Vagina (tissue), 2 donors: Measurements from ENCODE around the gene SLC34A1. TPM values are rescaled to one million over a fixed set of nuclear protein-coding genes. Genes with fewer than 3 reads are reported as not detected.

Experiments used
- DNase-seq, 2 donors: peaks; one replicate each; pipeline ENCODE4 v3.0.0-alpha.2; 2017; ENCODE audit errors: extremely low spot score in 2 of 2
- H3K27ac ChIP-seq: fragments of 200-600 bp; sonication (generic); one replicate; pipeline ENCODE4 v1.5.1; 2019
- H3K27me3 ChIP-seq: fragments of 200-600 bp; sonication (generic); one replicate; pipeline ENCODE4 v1.5.1; 2019
- H3K36me3 ChIP-seq, 2 donors: fragments of 200-600 bp; sonication (generic); one replicate each; pipeline ENCODE4 v1.5.1; 2017 to 2019
- H3K4me1 ChIP-seq: fragments of 200-600 bp; sonication (generic); one replicate; pipeline ENCODE4 v1.5.1; 2019
- H3K4me3 ChIP-seq, 2 donors: fragments of 200-600 bp; sonication (generic); 1 replicate in 1 of 2; 2 replicates in 1 of 2; pipeline ENCODE4 v1.5.1; 2016 to 2019
- H3K9me3 ChIP-seq: fragments of 200-600 bp; sonication (generic); one replicate; pipeline ENCODE4 v1.5.1; 2019
- CTCF ChIP-seq, 3 experiments: fragments of 450-650 bp in 2 of 3; fragments of 200-600 bp in 1 of 3; sonication (generic) in 1 of 3; IDR thresholded peaks; one replicate each; pipeline ENCODE4 v1.5.1; 2017 to 2019; ENCODE audit warnings: antibody characterized with exemption in 3 of 3, mild to moderate bottlenecking in 2 of 3, moderate library complexity in 2 of 3
- POLR2A ChIP-seq, 2 donors: fragments of 450-650 bp; IDR thresholded peaks; one replicate each; pipeline ENCODE4 v1.6.1; 2017; ENCODE audit warnings: antibody characterized with exemption in 2 of 2, mild to moderate bottlenecking in 2 of 2, moderate library complexity in 2 of 2
- POLR2AphosphoS5 ChIP-seq, 2 donors: sonication (generic); formaldehyde crosslinking; IDR thresholded peaks; one replicate each; pipeline ENCODE4 v1.9.0; 2017; ENCODE audit warnings: antibody characterized with exemption in 2 of 2, mild to moderate bottlenecking in 2 of 2, low read depth in 1 of 2; ENCODE audit not compliant: insufficient read depth in 1 of 2
- intact Hi-C: fragments of 100-400 bp; cut with DNase I; formaldehyde crosslinking; loops from one replicate; pipeline ENCODE4 v1.15.1; 2023
- total RNA-seq: library from RNA; depleted of rRNA; stranded (reverse); fragments of >200 nt; gene quantifications from one replicate; pipeline ENCODE4 v1.2.3, GENCODE V29; 2016

The SLC34A1 gene
- total RNA-seq, 1 donor from 2014 or later: not detected

GRCh38 chr5:177443144-177443983 is 59.1 kb downstream of the SLC34A1 start:
- TF ChIP-seq POLR2A (IDR thresholded peaks at IDR 0.05) (no peak), CTCF (IDR thresholded peaks at IDR 0.05) (no peak), POLR2AphosphoS5 (IDR thresholded peaks at IDR 0.05; ENCODE audit: insufficient read depth in 1 of 2, low read depth in 1 of 2) (no peak)
- Histone ChIP-seq H3K4me1 (peaks cover 22% of the 10 kb centered on the region), H3K4me3 (no peak overlapping the region), H3K27ac (no peak overlapping the region), H3K27me3 (no peaks in the 10 kb centered on the region), H3K36me3 (peaks cover 0 to 16% of the 10 kb centered on the region in 2 donors), H3K9me3 (no peaks in the 10 kb centered on the region)
- intact Hi-C loops: no loop called here
- no peak for DNase-seq

GRCh38 chr5:177444106-177445051 is 60.1 kb downstream of the SLC34A1 start:
- Histone ChIP-seq H3K4me3 (no peak overlapping the region), H3K27me3 (no peaks in the 10 kb centered on the region), H3K9me3 (no peaks in the 10 kb centered on the region), H3K27ac (no peak overlapping the region), H3K4me1 (peaks cover 24% of the 10 kb centered on the region), H3K36me3 (peaks cover 0 to 16% of the 10 kb centered on the region in 2 donors)
- intact Hi-C loops: no loop called here
- no peak for DNase-seq
- TF ChIP-seq POLR2AphosphoS5 (IDR thresholded peaks at IDR 0.05; ENCODE audit: insufficient read depth in 1 of 2, low read depth in 1 of 2): no peak
- TF ChIP-seq POLR2A (IDR thresholded peaks at IDR 0.05): no peak
- TF ChIP-seq CTCF (IDR thresholded peaks at IDR 0.05): no peak

- H3K4me1 ChIP-seq: peaks cover 33% of the 10 kb centered on the region
- no peaks in the 10 kb centered on the region for H3K9me3 ChIP-seq
- TF ChIP-seq CTCF (IDR thresholded peaks at IDR 0.05) (no peak), POLR2A (IDR thresholded peaks at IDR 0.05) (no peak), POLR2AphosphoS5 (IDR thresholded peaks at IDR 0.05; ENCODE audit: insufficient read depth in 1 of 2, low read depth in 1 of 2) (no peak)
- no peak overlapping the region for H3K4me3 ChIP-seq
- H3K36me3 ChIP-seq: peaks cover 0 to 16% of the 10 kb centered on the region in 2 donors
- no peak for DNase-seq
- H3K27ac ChIP-seq: no peak overlapping the region
- no peaks in the 10 kb centered on the region for H3K27me3 ChIP-seq
- intact Hi-C loops: no loop called here
Observed at GRCh38 chr5:177445052-177445916, 61.0 kb downstream of the SLC34A1 start.

- H3K9me3 ChIP-seq: no peaks in the 10 kb centered on the region
- H3K4me1 ChIP-seq: peaks cover 36% of the 10 kb centered on the region
- H3K27ac ChIP-seq: no peak overlapping the region
- H3K27me3 ChIP-seq: no peaks in the 10 kb centered on the region
- no peak for DNase-seq
- intact Hi-C loops: no loop called here
- TF ChIP-seq POLR2A (IDR thresholded peaks at IDR 0.05) (no peak), POLR2AphosphoS5 (IDR thresholded peaks at IDR 0.05; ENCODE audit: insufficient read depth in 1 of 2, low read depth in 1 of 2) (no peak), CTCF (IDR thresholded peaks at IDR 0.05) (no peak)
- peaks cover 0 to 13% of the 10 kb centered on the region in 2 donors for H3K36me3 ChIP-seq
- H3K4me3 ChIP-seq: peak overlapping the region; percentile 50 to 70
Observed at GRCh38 chr5:177445917-177446199, 61.6 kb downstream of the SLC34A1 start.
